ENCODE results near the gene SUCNR1.
"Not testable (repeated sequence)": the region's sequence is repeated elsewhere in the genome, so short reads cannot be mapped to it uniquely, and the experiment has no call there.

The SUCNR1 gene, protein sequence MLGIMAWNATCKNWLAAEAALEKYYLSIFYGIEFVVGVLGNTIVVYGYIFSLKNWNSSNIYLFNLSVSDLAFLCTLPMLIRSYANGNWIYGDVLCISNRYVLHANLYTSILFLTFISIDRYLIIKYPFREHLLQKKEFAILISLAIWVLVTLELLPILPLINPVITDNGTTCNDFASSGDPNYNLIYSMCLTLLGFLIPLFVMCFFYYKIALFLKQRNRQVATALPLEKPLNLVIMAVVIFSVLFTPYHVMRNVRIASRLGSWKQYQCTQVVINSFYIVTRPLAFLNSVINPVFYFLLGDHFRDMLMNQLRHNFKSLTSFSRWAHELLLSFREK

DNA sequence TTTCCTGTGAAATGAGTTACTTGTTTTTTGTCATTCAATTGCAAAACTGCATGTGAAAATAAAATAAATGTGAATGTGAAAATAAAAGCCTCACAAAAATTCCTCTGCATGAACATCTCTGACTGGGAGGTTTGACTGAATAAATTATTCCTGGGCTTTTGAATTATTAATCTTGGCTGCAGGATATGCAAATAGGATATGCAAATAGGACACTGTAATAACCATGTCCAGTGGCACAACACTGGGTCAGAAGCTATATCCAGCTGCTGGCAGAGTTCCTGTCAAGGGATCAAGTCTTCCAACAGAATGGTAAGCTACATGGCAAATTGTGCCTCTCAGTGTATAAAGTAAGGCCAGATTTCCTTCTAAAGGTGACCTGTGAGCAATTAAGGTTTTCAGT is at the start of gene SUCNR1:
SUCNR1 (plus strand) TSS at position 246 of the 400 bp plus-strand sequence. CDS start 6,250 bp downstream, outside the sequence.
- Mint-ChIP-seq H3K4me1 (peaks cover 6% of the 10 kb centered on the region), H3K36me3 (ENCODE audit: insufficient read depth) (no peaks in the 10 kb centered on the region), H3K4me3 (no peak within 1 kb of the TSS), H3K27ac (ENCODE audit: low read depth) (no peak within 1 kb of the TSS), H3K9me3 (no peaks in the 10 kb centered on the region), H3K27me3 (peaks cover 7% of the 10 kb centered on the region)
- DNase-seq (ENCODE audit: low spot score in 2 of 2) (no peak), ATAC-seq (replicated peaks; ENCODE audit: extremely low read depth, poor library complexity, severe bottlenecking) (no peak)

DNA sequence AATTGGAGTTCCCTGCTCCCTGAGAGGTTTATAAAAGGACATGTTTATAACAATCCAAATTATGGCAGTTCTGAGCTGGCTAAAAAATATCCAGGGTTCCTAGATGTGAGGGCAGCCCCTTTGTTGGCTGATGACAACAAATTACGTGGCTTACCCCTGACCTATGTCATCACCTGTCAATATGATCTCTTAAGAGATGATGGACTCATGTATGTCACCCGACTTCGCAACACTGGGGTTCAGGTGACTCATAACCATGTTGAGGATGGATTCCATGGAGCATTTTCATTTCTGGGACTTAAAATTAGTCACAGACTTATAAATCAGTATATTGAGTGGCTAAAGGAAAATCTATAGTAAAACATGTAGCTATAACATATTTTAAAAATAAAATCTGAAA is 45.6 kb upstream of the SUCNR1 start:
- DNase-seq (ENCODE audit: low spot score in 2 of 2) (no peak), ATAC-seq (replicated peaks; ENCODE audit: extremely low read depth, poor library complexity, severe bottlenecking) (no peak)
- Mint-ChIP-seq H3K27ac (ENCODE audit: low read depth) (no peak overlapping the region), H3K4me1 (no peaks in the 10 kb centered on the region), H3K4me3 (no peak overlapping the region), H3K27me3 (peaks cover 49% of the 10 kb centered on the region), H3K36me3 (ENCODE audit: insufficient read depth) (no peaks in the 10 kb centered on the region), H3K9me3 (no peaks in the 10 kb centered on the region)

DNA sequence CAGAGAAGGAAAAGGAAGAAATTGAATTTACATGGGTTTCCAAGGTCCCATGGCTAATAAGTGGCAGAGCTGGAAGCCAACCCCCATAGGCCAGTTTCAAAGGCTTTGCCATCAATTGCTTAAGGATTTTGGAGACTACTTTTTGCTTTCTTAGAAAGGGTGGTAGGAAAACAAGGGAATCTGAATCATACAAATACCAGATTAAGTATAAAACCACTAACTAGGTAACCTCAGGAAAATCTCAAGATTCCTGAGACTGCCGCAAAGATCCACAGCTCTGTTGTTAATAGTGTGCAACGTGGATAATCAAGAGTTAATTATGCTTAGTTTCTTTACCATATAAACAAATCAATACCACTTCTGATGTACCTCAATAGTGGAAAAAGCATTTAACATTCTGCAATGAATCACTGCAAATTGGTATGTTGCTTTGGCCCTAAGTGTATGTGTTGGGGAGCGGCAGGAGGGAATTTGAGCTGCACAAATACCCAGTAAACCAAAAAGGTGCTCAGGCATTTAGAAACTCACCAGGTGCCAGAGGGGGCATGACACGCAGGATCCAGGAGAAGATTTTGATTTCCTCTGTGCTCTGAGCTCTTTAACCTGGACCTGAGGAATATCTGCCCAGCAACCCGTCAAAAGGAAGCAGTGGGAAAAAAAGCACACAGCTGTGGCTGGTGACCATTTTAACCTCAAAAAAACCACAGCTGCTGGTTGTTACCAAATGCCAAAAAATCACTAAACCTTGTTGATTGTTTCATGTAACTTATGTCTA is 37.5 kb upstream of the SUCNR1 start:
- no peaks in the 10 kb centered on the region for H3K9me3 Mint-ChIP-seq
- H3K4me3 Mint-ChIP-seq = no peak overlapping the region
- ATAC-seq (replicated peaks; ENCODE audit: extremely low read depth, poor library complexity, severe bottlenecking) (no peak), DNase-seq (ENCODE audit: low spot score in 2 of 2) (no peak)
- peaks cover 44% of the 10 kb centered on the region for H3K27me3 Mint-ChIP-seq
- no peak overlapping the region for H3K27ac Mint-ChIP-seq (ENCODE audit: low read depth)
- no peaks in the 10 kb centered on the region for H3K4me1 Mint-ChIP-seq
- no peaks in the 10 kb centered on the region for H3K36me3 Mint-ChIP-seq (ENCODE audit: insufficient read depth)

DNA sequence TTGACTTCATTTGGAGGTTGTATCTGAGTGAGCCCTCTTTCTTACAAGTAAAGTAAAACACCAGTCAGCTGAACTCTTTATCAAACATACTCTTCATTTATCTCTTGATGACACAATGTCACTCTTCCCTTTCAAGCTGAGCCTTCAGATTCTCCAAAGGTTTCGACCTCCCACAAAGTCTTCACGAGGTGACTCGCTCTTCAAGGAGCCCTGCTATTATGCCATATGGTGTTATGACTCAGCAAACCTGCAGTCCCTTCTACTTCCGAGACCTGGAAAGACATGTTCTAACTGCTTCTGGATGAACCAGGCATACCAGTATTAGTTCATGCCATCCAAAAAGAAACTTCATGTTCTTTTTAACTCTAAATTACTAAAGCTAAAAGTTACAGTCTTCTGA is 36.4 kb upstream of the SUCNR1 start:
- Mint-ChIP-seq H3K4me1 (no peaks in the 10 kb centered on the region), H3K4me3 (no peak overlapping the region), H3K9me3 (no peaks in the 10 kb centered on the region), H3K27me3 (peaks cover 33% of the 10 kb centered on the region), H3K36me3 (ENCODE audit: insufficient read depth) (no peaks in the 10 kb centered on the region), H3K27ac (ENCODE audit: low read depth) (no peak overlapping the region)
- no peak for ATAC-seq (replicated peaks; ENCODE audit: extremely low read depth, poor library complexity, severe bottlenecking)
- DNase-seq (ENCODE audit: low spot score in 2 of 2) = no peak

DNA sequence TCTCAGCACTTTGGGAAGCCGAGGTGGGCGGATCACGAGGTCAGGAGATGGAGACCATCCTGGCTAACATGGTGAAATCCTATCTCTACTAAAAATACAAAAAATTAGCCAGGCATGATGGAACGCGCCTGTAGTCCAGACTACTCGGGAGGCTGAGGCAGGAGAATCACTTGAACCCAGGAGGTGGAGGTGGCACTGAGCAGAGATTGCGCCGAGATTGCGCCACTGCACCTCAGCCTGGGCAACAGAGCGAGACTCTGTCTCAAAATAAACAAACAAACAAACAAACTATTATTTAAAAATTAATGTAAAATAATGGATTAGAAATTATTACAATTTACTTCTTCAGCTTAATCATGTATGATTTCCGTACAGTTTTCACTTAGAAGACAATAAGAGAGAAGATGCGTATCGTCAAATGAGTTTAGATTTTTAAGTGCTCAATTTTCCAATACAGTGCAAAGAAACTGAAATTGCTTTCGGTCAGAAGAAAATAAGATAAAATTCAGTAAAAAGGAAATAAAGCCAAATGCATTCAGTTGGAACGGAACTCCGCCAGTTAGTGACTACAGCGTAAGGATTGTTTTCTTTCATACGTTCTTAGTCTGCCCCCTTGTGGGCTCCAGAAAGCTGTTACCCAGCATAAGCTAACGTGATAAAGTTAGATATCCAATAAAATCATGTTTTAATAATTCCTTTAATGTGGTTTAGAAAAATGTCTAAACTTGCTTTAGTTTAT is 34.7 kb upstream of the SUCNR1 start:
- Mint-ChIP-seq H3K27me3 (peaks cover 16% of the 10 kb centered on the region), H3K9me3 (no peaks in the 10 kb centered on the region), H3K27ac (ENCODE audit: low read depth) (no peak overlapping the region), H3K4me1 (no peaks in the 10 kb centered on the region), H3K36me3 (ENCODE audit: insufficient read depth) (no peaks in the 10 kb centered on the region), H3K4me3 (no peak overlapping the region)
- ATAC-seq (replicated peaks; ENCODE audit: extremely low read depth, poor library complexity, severe bottlenecking) = no peak
- no peak for DNase-seq (ENCODE audit: low spot score in 2 of 2)

DNA sequence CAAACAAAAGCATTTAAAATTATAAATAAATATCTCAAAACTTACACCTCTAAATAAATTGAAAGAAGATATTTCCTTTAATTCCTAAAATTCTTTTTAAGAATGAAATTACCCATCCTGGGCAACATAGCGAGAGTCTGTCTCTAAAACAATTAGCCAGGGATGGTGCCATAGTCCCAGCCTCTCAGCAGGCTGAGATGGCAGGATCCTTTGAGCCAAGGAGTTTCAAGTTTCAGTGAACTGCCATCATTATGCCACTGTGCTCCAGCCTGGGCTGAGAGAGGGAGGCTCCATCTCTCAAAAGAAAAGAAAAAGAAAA is 34.2 kb upstream of the SUCNR1 start:
- no peak for ATAC-seq (replicated peaks; ENCODE audit: extremely low read depth, poor library complexity, severe bottlenecking)
- H3K36me3 Mint-ChIP-seq (ENCODE audit: insufficient read depth) = no peaks in the 10 kb centered on the region

DNA sequence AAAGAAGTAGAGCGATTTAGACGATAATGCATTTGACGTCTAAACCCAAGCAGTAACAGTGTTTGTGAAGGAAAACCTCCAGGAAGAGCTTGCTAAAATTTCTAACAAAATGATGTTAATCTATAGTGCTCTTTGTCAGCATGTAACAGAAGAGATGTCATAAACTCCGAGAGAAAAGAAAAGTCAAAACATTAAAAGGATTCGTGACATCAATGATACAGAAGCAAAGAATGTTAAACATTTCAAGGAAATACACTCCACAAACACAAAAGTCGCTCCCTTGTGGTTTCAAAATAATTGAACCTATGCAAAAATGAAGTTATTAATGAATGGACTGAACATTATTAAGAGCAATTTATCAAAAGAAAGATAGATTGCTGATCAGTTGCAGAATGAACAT is 31.6 kb upstream of the SUCNR1 start:
- H3K27me3 Mint-ChIP-seq = peaks cover 9% of the 10 kb centered on the region
- H3K36me3 Mint-ChIP-seq (ENCODE audit: insufficient read depth) = no peaks in the 10 kb centered on the region
- H3K27ac Mint-ChIP-seq (ENCODE audit: low read depth) = no peak overlapping the region
- no peaks in the 10 kb centered on the region for H3K4me1 Mint-ChIP-seq
- no peak overlapping the region for H3K4me3 Mint-ChIP-seq
- ATAC-seq (replicated peaks; ENCODE audit: extremely low read depth, poor library complexity, severe bottlenecking) (no peak), DNase-seq (ENCODE audit: low spot score in 2 of 2) (no peak)
- no peaks in the 10 kb centered on the region for H3K9me3 Mint-ChIP-seq

More for the DNA sequence above, 34.2 kb upstream of the SUCNR1 start:
- no peaks in the 10 kb centered on the region for H3K9me3 Mint-ChIP-seq
- H3K4me3 Mint-ChIP-seq = no peak overlapping the region
- no peak for DNase-seq (ENCODE audit: low spot score in 2 of 2)
- H3K27ac Mint-ChIP-seq (ENCODE audit: low read depth) = no peak overlapping the region
- H3K4me1 Mint-ChIP-seq = no peaks in the 10 kb centered on the region
- peaks cover 11% of the 10 kb centered on the region for H3K27me3 Mint-ChIP-seq

DNA sequence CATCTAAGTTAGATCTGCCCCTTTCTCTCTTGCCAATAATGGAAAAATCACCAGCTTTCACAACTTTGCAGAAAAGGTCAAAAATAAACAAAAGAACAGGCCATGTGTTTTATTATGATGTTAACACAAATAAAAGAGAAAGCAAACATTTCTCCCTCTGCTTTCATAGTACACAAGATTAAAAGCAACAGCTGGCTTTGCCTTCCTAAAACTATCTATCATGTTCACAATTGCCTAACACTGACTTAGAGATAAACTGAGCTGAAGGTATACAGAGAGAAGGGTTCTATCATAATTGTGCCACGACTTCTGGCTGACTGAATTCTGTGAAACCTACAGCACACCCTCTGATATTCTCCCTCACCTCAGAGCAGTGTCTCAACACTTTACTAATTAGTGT is 30.2 kb upstream of the SUCNR1 start:
- Mint-ChIP-seq H3K4me1 (no peaks in the 10 kb centered on the region), H3K27me3 (peaks cover 17% of the 10 kb centered on the region), H3K27ac (ENCODE audit: low read depth) (no peak overlapping the region), H3K4me3 (no peak overlapping the region), H3K9me3 (no peaks in the 10 kb centered on the region), H3K36me3 (ENCODE audit: insufficient read depth) (no peaks in the 10 kb centered on the region)
- DNase-seq (ENCODE audit: low spot score in 2 of 2) (no peak), ATAC-seq (replicated peaks; ENCODE audit: extremely low read depth, poor library complexity, severe bottlenecking) (no peak)

DNA sequence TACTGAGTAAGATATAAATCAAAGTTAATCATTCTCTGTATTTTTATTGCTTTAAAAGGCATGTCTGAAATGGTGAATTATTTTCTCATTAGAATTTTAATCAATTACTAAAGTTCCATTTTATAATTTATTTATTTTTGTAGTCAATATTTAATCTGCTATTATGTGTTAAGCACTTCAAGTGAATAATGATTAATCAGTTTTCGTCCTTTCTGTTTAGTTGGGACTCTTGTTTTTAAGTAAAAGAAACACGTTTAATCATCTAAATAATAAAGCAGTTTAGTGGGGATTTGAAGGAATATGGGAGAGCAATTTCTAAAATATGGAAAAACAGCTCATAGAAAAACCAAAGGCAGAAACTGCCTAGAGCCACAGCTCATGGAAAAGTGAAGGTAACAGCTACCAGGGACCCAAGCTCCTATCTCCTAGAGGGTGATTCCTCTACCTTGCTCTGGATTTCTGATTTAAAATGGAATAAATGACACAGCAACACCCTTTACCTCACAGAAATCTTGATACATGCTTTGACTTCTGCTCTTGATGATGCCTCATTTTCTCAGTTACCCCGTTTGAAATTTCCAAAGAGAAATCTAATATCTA is 28.0 kb upstream of the SUCNR1 start:
- Mint-ChIP-seq H3K4me1 (no peaks in the 10 kb centered on the region), H3K36me3 (ENCODE audit: insufficient read depth) (no peaks in the 10 kb centered on the region), H3K9me3 (peaks cover 6% of the 10 kb centered on the region), H3K27ac (ENCODE audit: low read depth) (no peak overlapping the region), H3K4me3 (no peak overlapping the region), H3K27me3 (peaks cover 37% of the 10 kb centered on the region)
- ATAC-seq (replicated peaks; ENCODE audit: extremely low read depth, poor library complexity, severe bottlenecking) (no peak), DNase-seq (ENCODE audit: low spot score in 2 of 2) (no peak)

DNA sequence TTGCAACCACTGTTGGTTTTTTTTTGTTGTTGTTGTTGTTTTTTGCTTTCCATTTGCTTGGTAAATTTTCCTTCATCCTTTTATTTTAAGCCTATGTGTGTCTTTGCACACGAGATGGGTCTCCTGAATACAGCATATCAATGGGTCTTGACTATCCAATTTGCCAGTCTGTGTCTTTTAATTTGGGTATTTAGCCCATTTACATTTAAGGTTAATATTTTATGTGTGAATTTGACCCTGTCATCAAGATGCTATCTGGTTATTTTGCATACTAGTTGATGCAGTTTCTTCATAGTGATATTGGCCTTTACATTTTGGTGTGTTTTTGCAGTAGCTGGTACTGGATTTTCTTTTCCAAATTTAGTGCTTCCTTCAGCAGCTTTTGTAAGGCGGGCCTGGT is 23.4 kb upstream of the SUCNR1 start:
- DNase-seq (ENCODE audit: low spot score in 2 of 2); H3K36me3 Mint-ChIP-seq (ENCODE audit: insufficient read depth); ATAC-seq (replicated peaks; ENCODE audit: extremely low read depth, poor library complexity, severe bottlenecking); H3K4me1 Mint-ChIP-seq; H3K4me3 Mint-ChIP-seq; H3K27ac Mint-ChIP-seq (ENCODE audit: low read depth): not testable (repeated sequence)
- peaks cover 72% of the 10 kb centered on the region for H3K27me3 Mint-ChIP-seq
- H3K9me3 Mint-ChIP-seq = peaks cover 18% of the 10 kb centered on the region

DNA sequence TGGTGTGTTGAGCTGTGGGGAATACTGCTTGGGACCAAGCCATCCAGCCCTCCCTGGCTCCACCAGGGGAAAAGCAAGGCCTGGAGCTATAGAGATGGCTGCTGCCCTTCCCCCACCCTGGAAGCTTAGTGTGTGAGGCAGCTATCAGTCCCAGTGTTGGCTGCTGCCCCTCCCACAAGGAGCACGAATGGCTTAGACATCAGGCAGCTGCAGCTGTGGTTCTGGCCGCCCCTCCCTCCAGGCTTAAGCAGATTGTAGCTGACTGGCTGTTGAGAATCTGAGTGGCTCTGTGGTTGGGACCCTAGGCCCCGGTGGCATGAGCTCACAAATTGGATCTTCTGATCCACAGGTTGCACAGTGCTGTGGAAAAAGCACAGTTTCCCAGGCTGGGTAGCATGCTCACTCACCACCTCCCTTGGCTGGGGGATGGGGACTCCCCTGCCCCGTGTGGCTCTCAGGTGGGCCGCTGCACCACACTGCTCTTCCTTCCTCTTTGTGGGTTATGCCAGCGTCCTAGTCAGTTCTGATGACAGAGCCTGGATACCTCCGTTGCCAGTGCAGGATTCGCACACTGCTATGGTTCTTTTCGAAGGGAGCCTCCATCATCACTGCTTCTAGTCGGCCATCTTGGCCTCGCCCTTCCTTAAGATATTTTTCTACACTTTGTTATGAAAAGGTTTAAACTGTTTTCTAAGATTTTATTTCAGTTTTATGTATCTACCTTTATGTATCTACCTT is 21.2 kb upstream of the SUCNR1 start:
- DNase-seq (ENCODE audit: low spot score in 2 of 2) (no peak), ATAC-seq (replicated peaks; ENCODE audit: extremely low read depth, poor library complexity, severe bottlenecking) (no peak)
- no peaks in the 10 kb centered on the region for H3K4me1 Mint-ChIP-seq
- peaks cover 2% of the 10 kb centered on the region for H3K36me3 Mint-ChIP-seq (ENCODE audit: insufficient read depth)
- H3K9me3 Mint-ChIP-seq = peaks cover 18% of the 10 kb centered on the region
- H3K27ac Mint-ChIP-seq (ENCODE audit: low read depth) = no peak overlapping the region
- H3K4me3 Mint-ChIP-seq = no peak overlapping the region
- H3K27me3 Mint-ChIP-seq = peaks cover 84% of the 10 kb centered on the region

DNA sequence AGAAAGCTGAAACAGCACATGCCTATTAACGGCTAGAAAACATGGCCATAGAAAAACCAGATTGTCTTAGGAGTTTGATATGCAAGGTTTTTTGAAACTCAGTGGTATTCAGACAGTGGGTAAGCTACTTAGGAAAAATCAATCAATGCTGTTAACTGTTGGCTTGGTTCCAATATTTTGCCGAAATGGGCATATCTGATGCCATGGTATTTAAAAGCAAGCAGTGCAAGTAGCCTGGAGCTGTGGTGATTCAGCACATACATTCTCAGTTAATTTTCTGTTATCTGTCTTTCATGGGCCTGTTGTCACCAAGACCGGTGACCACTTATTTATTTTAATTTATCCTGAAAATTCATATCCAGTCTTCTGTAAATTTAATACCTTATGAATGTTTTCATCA is 17.3 kb upstream of the SUCNR1 start:
- H3K4me1 Mint-ChIP-seq = no peaks in the 10 kb centered on the region
- H3K27me3 Mint-ChIP-seq = peaks cover 72% of the 10 kb centered on the region
- peaks cover 5% of the 10 kb centered on the region for H3K9me3 Mint-ChIP-seq
- H3K27ac Mint-ChIP-seq (ENCODE audit: low read depth) = no peak overlapping the region
- no peak overlapping the region for H3K4me3 Mint-ChIP-seq
- no peak for ATAC-seq (replicated peaks; ENCODE audit: extremely low read depth, poor library complexity, severe bottlenecking)
- peaks cover 2% of the 10 kb centered on the region for H3K36me3 Mint-ChIP-seq (ENCODE audit: insufficient read depth)
- no peak for DNase-seq (ENCODE audit: low spot score in 2 of 2)

Data from central memory CD8-positive, alpha-beta T cell (primary cell).